Lung (tissue), 12 donors: ENCODE data around the gene PPIL1. TPM values are rescaled to one million over a fixed set of nuclear protein-coding genes. Genes with fewer than 3 reads are reported as not detected.

Experiments
- ATAC-seq: fragments of 200-7000 bp; cut with Tn5 transposase; one replicate; pipeline ENCODE4 v1.9.1; 2020; ENCODE audit warnings: moderate number of reproducible peaks; ENCODE audit not compliant: insufficient read depth, low FRiP score
- DNase-seq, 3 donors: peaks; one replicate each; pipeline ENCODE4 v3.0.0-alpha.2; 2013 to 2017
- H3K27ac ChIP-seq, 2 donors: one replicate each; pipeline ENCODE4 v1.5.1; 2013; ENCODE audit warnings: mild to moderate bottlenecking in 2 of 2, moderate library complexity in 2 of 2, control low read depth in 1 of 2, inconsistent platforms in 1 of 2, low read depth in 1 of 2, low read length in 1 of 2
- H3K27me3 ChIP-seq, 3 donors: one replicate each; pipeline ENCODE4 v1.5.1; 2013; ENCODE audit warnings: low read length in 2 of 3; ENCODE audit not compliant: control insufficient read depth in 3 of 3, insufficient read depth in 3 of 3
- H3K36me3 ChIP-seq, 4 donors: one replicate each; pipeline ENCODE4 v1.5.1; 2013; ENCODE audit warnings: low read length in 4 of 4, mild to moderate bottlenecking in 1 of 4, moderate library complexity in 1 of 4; ENCODE audit not compliant: control insufficient read depth in 4 of 4, insufficient read depth in 4 of 4
- H3K4me1 ChIP-seq, 5 donors: one replicate each; pipeline ENCODE4 v1.5.1; 2013; ENCODE audit warnings: low read length in 5 of 5, mild to moderate bottlenecking in 2 of 5, moderate library complexity in 1 of 5; ENCODE audit not compliant: control insufficient read depth in 5 of 5, insufficient read depth in 5 of 5
- H3K4me3 ChIP-seq: one replicate; pipeline ENCODE4 v1.5.1; 2013; ENCODE audit warnings: mild to moderate bottlenecking, control low read depth, moderate library complexity
- H3K9ac ChIP-seq, 2 donors: one replicate each; pipeline ENCODE4 v1.5.1; 2013; ENCODE audit warnings: low read length in 2 of 2, control low read depth in 1 of 2; ENCODE audit not compliant: insufficient read depth in 1 of 2
- H3K9me3 ChIP-seq, 4 donors: one replicate each; pipeline ENCODE4 v1.5.1; 2013; ENCODE audit warnings: low read length in 3 of 4, mild to moderate bottlenecking in 1 of 4, moderate library complexity in 1 of 4; ENCODE audit not compliant: control insufficient read depth in 4 of 4, insufficient read depth in 3 of 4
- WGBS, 2 donors: extraction: QIAGEN DNeasy Blood & Tissue Kit; methylation state at CpG; one replicate each; pipeline ENCODE4 v1.1.7; 2013; 5-methylcytosine and 5-hydroxymethylcytosine counted together
- polyA plus RNA-seq, 2 donors: library from polyadenylated mRNA; stranded (reverse); fragments of 200-250 nt; gene quantifications; one replicate each; pipeline ENCODE4 v1.2.1, GENCODE V29; 2013
- total RNA-seq, 2 donors: library from RNA; depleted of rRNA in 1 of 2; stranded (reverse); fragments of >200 nt in 1 of 2; gene quantifications; one replicate each; pipeline ENCODE4 v1.2.1, GENCODE V29; 2014 to 2021
- TF ChIP-seq, protein P1 (sequence below): IDR thresholded peaks from 2 replicates; pipeline ENCODE4 v1.5.1; 2012; ENCODE audit warnings: mild to moderate bottlenecking; ENCODE audit errors: control extremely low read depth, extremely low read depth
- donor health status: control.
- donor health status: control.
- donor health status: Bipolar disorder and iron deficiency.
- donor health status: healthy.
- donor health status: DM: yes; HTN: yes; CAD: no.

Gene PPIL1
- total and polyA plus RNA-seq, 4 donors: 12.3 to 30.2 (median 20.1) TPM

DNA sequence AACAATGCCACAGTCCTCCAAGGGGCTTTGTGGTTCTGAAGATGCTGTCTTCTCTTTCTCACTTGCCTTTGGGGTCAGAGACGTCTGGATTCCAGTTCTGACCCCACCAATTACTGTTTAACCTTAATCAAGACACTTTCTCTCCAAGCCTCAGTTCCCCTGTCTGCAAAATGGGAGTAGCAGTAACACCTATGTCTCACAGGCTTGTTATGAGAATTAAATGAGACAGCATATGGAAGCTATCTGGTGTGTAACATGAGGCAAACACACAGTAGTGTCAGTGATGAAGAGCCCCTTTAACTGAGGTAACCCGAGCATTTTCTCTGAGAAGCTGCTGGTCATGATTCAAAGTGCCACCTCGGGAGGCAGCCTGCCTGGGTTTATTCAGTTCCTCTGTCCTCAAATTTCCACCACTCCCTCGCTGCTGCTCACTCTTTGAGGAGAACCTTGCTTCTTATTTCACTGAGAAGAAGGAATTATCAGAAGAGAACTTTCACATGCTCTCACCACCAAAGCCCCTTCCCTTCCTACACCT lies 11.7 kb downstream of the PPIL1 start:
- Histone ChIP-seq H3K36me3 (peaks cover 0 to 16% (median 9%) of the 10 kb centered on the region in 4 donors), H3K9me3 (no peaks in the 10 kb centered on the region), H3K9ac (no peak overlapping the region), H3K27me3 (no peaks in the 10 kb centered on the region), H3K4me1 (peaks cover 0 to 17% (median 0%) of the 10 kb centered on the region in 5 donors), H3K27ac (no peak overlapping the region), H3K4me3 (no peak overlapping the region)
- TF ChIP-seq, protein P1, sequence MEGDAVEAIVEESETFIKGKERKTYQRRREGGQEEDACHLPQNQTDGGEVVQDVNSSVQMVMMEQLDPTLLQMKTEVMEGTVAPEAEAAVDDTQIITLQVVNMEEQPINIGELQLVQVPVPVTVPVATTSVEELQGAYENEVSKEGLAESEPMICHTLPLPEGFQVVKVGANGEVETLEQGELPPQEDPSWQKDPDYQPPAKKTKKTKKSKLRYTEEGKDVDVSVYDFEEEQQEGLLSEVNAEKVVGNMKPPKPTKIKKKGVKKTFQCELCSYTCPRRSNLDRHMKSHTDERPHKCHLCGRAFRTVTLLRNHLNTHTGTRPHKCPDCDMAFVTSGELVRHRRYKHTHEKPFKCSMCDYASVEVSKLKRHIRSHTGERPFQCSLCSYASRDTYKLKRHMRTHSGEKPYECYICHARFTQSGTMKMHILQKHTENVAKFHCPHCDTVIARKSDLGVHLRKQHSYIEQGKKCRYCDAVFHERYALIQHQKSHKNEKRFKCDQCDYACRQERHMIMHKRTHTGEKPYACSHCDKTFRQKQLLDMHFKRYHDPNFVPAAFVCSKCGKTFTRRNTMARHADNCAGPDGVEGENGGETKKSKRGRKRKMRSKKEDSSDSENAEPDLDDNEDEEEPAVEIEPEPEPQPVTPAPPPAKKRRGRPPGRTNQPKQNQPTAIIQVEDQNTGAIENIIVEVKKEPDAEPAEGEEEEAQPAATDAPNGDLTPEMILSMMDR: no peak
- WGBS, 2 donors: 89 to 97% methylated on average over 4 of the region's 4 CpGs
- no peak for DNase-seq
- ATAC-seq: no peak

DNA sequence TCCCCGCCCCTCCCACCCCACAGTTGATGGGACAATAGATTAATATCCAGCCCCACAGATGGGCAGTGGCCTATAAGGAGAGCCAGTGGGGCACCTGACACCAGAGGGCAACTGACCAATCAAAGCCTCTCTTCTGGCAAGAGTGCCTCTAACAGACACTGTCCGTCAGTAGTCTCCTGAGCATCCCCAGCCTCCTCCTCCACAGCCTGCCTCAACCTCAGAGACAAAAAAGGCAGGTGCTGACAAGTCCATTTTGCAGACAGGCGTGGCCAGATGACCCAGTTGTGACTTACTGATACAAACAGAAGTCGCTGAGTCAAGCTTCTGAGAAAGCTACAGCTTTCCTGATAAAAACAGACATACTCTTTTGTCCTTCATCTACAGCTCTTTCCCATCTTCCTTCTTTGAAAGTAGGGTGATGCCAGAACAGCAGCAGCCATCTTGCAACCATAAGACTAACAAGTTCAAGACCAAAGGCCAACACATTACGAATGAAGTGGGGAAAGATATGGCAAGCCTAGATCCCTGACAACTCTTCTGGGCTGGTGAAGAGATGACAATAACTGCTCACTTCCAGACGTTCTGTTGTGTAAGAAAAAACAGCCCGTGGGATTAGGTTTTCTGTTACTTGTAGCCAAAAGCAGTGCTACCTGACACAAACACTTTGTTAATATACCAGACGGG lies 12.3 kb downstream of the PPIL1 start:
- H3K4me1 ChIP-seq: peaks cover 0 to 17% (median 0%) of the 10 kb centered on the region in 5 donors
- no peak for ATAC-seq

DNA sequence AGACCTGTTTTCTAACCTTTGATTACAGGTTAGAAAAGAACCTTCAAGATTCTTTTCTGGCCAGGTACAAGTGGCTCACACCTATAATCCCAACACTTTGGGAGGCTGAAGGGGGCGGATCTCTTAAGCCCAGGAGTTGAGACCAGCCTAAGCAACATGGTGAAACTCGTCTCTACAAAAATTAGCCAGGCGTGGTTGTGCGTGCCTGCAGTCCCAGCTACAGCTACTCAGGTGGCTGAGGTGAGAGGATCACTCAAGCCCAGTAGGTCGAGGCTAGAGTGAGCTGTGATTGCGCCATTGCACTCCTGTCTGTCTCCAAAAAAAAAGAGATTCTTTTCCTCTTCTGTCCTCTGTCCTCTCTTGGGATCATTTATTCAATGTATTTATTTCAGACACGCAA lies 14.5 kb downstream of the PPIL1 start:
- DNase-seq: no peak
- 89 to 90% methylated on average over 7 of the region's 7 CpGs for WGBS, 2 donors
- Histone ChIP-seq H3K4me3 (no peak overlapping the region), H3K27ac (no peak overlapping the region), H3K9ac (no peak overlapping the region), H3K4me1 (peaks cover 0 to 10% (median 0%) of the 10 kb centered on the region in 5 donors), H3K36me3 (peaks cover 4 to 13% (median 9%) of the 10 kb centered on the region in 4 donors), H3K9me3 (no peaks in the 10 kb centered on the region), H3K27me3 (no peaks in the 10 kb centered on the region)
- ATAC-seq: no peak
- TF ChIP-seq, protein P1: no peak

More for the DNA sequence above, 12.3 kb downstream of the PPIL1 start:
- H3K36me3 ChIP-seq: peaks cover 0 to 16% (median 9%) of the 10 kb centered on the region in 4 donors
- no peaks in the 10 kb centered on the region for H3K27me3 ChIP-seq
- H3K9me3 ChIP-seq: no peaks in the 10 kb centered on the region
- WGBS, 2 donors: 88 to 90% methylated on average over 8 of the region's 8 CpGs
- no peak overlapping the region for H3K27ac ChIP-seq
- H3K4me3 ChIP-seq: no peak overlapping the region
- no peak overlapping the region for H3K9ac ChIP-seq
- TF ChIP-seq, protein P1: no peak
- no peak for DNase-seq
